SK-N-SH treated with all-trans-retinoic acid at 6 μM for 48 hours (cell line): ENCODE measurements around the gene SOAT2.

ENCODE experiments used
- ATAC-seq: fragments of 200-7000 bp; cut with Tn5 transposase; 3 replicates; pipeline ENCODE4 v1.9.1; 2020; ENCODE audit warnings: mild to moderate bottlenecking, moderate library complexity
- ARNTL ChIP-seq: fragments of 450-650 bp; formaldehyde crosslinking; IDR thresholded peaks from 2 replicates; pipeline ENCODE4 v1.5.0; 2020; ENCODE audit warnings: low read depth, mild to moderate bottlenecking, moderate library complexity, borderline replicate concordance
- BACH2 ChIP-seq: fragments of 250-450 bp; sonication (Bioruptor Pico); IDR thresholded peaks from 2 replicates; pipeline ENCODE4 v1.9.0; 2021; ENCODE audit warnings: mild to moderate bottlenecking, borderline replicate concordance
- CREB5 ChIP-seq: fragments of 250-450 bp; sonication (Bioruptor Pico); IDR thresholded peaks from 2 replicates; pipeline ENCODE4 v1.5.1; 2020; ENCODE audit warnings: low read depth, mild to moderate bottlenecking, moderate library complexity
- CSDC2 ChIP-seq: fragments of 250-450 bp; sonication (Bioruptor Pico); IDR thresholded peaks from 2 replicates; pipeline ENCODE4 v1.5.0; 2020; ENCODE audit warnings: mild to moderate bottlenecking, moderate library complexity
- CSRNP3 ChIP-seq: fragments of 250-450 bp; sonication (Bioruptor Pico); IDR thresholded peaks from 2 replicates; pipeline ENCODE4 v1.5.1; 2021; ENCODE audit warnings: mild to moderate bottlenecking, moderate library complexity
- ESRRG ChIP-seq: fragments of 250-450 bp; sonication (Bioruptor Pico); IDR thresholded peaks from 2 replicates; pipeline ENCODE4 v1.6.1; 2021; ENCODE audit warnings: mild to moderate bottlenecking
- GLIS3 ChIP-seq: fragments of 250-450 bp; sonication (Bioruptor Pico); IDR thresholded peaks from 2 replicates; pipeline ENCODE4 v1.5.0; 2020; ENCODE audit warnings: mild to moderate bottlenecking, moderate library complexity
- ISL1 ChIP-seq: fragments of 250-450 bp; sonication (Bioruptor Pico); IDR thresholded peaks from 2 replicates; pipeline ENCODE4 v2.1.2; 2022; ENCODE audit warnings: mild to moderate bottlenecking, moderate library complexity
- OSR1 ChIP-seq: fragments of 250-450 bp; sonication (Bioruptor Pico); IDR thresholded peaks from 2 replicates; pipeline ENCODE4 v1.8.0; 2022; ENCODE audit warnings: moderate library complexity, mild to moderate bottlenecking, inconsistent platforms
- PATZ1 ChIP-seq: fragments of 250-450 bp; sonication (Bioruptor Pico); IDR thresholded peaks from 2 replicates; pipeline ENCODE4 v1.8.0; 2020; ENCODE audit warnings: mild to moderate bottlenecking, moderate library complexity, borderline replicate concordance
- POU6F1 ChIP-seq: fragments of 250-450 bp; sonication (Bioruptor Pico); IDR thresholded peaks from 2 replicates; pipeline ENCODE4 v1.8.0; 2021; ENCODE audit warnings: low read depth, mild to moderate bottlenecking, moderate library complexity, borderline replicate concordance
- RARB ChIP-seq: fragments of 250-450 bp; sonication (Bioruptor Pico); IDR thresholded peaks from 2 replicates; pipeline ENCODE4 v1.8.0; 2021; ENCODE audit warnings: mild to moderate bottlenecking, moderate library complexity
- TCF4 ChIP-seq: fragments of 250-450 bp; sonication (Bioruptor Pico); IDR thresholded peaks from 2 replicates; pipeline ENCODE4 v1.8.0; 2021; ENCODE audit warnings: mild to moderate bottlenecking, moderate library complexity, borderline replicate concordance
- TOX ChIP-seq: fragments of 250-450 bp; sonication (Bioruptor Pico); IDR thresholded peaks from 2 replicates; pipeline ENCODE4 v1.8.0; 2021; ENCODE audit warnings: mild to moderate bottlenecking, moderate library complexity, borderline replicate concordance
- TSHZ2 ChIP-seq: fragments of 250-450 bp; sonication (Bioruptor Pico); IDR thresholded peaks from 2 replicates; pipeline ENCODE4 v1.5.0; 2020; ENCODE audit warnings: mild to moderate bottlenecking, moderate library complexity
- ZC3H10 ChIP-seq: fragments of 250-450 bp; sonication (Bioruptor Pico); IDR thresholded peaks from 2 replicates; pipeline ENCODE4 v1.5.1; 2021; ENCODE audit warnings: mild to moderate bottlenecking, moderate library complexity
- ZFP3 ChIP-seq: fragments of 250-450 bp; sonication (Bioruptor Pico); IDR thresholded peaks from 2 replicates; pipeline ENCODE4 v1.5.0; 2020; ENCODE audit warnings: mild to moderate bottlenecking, moderate library complexity
- ZFP30 ChIP-seq: fragments of 450-650 bp; formaldehyde crosslinking; IDR thresholded peaks from 2 replicates; pipeline ENCODE4 v1.5.0; 2022; ENCODE audit warnings: mild to moderate bottlenecking, moderate library complexity
- ZNF70 ChIP-seq: fragments of 450-650 bp; formaldehyde crosslinking; IDR thresholded peaks from 2 replicates; pipeline ENCODE4 v1.5.0; 2020; ENCODE audit warnings: mild to moderate bottlenecking, moderate library complexity
- ZNF8 ChIP-seq: fragments of 450-650 bp; formaldehyde crosslinking; IDR thresholded peaks from 2 replicates; pipeline ENCODE4 v1.5.0; 2020; ENCODE audit warnings: mild to moderate bottlenecking, moderate library complexity

SOAT2 gene

GRCh38 chr12:53122961-53123468 is 19.7 kb downstream of the SOAT2 start:
- ATAC-seq: no peak
- TF ChIP-seq OSR1 (CRISPR knock-in tag) (no peak), ZNF70 (CRISPR knock-in tag) (no peak), ESRRG (CRISPR knock-in tag) (no peak), ZFP3 (CRISPR knock-in tag) (no peak), ISL1 (CRISPR knock-in tag) (no peak), TSHZ2 (CRISPR knock-in tag) (no peak), ARNTL (CRISPR knock-in tag) (no peak), ZC3H10 (CRISPR knock-in tag) (no peak), PATZ1 (CRISPR knock-in tag) (no peak), CSDC2 (CRISPR knock-in tag) (no peak), CREB5 (CRISPR knock-in tag) (no peak), RARB (CRISPR knock-in tag) (no peak), ZFP30 (CRISPR knock-in tag) (no peak), TCF4 (CRISPR knock-in tag) (no peak), BACH2 (CRISPR knock-in tag) (no peak), GLIS3 (CRISPR knock-in tag) (no peak)

- TF ChIP-seq ZFP30 (CRISPR knock-in tag): no peak
- no peak for TF ChIP-seq GLIS3 (CRISPR knock-in tag)
- TF ChIP-seq ZNF8 (CRISPR knock-in tag): no peak
- TF ChIP-seq ESRRG (CRISPR knock-in tag): no peak
- no peak for TF ChIP-seq ZC3H10 (CRISPR knock-in tag)
- no peak for TF ChIP-seq ARNTL (CRISPR knock-in tag)
- no peak for TF ChIP-seq RARB (CRISPR knock-in tag)
- TF ChIP-seq ZNF70 (CRISPR knock-in tag): no peak
- 0 out of 3 replicates have a peak, but pooled peaks have one; percentile 33 for ATAC-seq
These were observed 20.5 kb downstream of the SOAT2 start for GRCh38 chr12:53123578-53124351.

GRCh38 chr12:53124352-53124723 is 21.1 kb downstream of the SOAT2 start:
- TF ChIP-seq CSDC2 (CRISPR knock-in tag) (no peak), GLIS3 (CRISPR knock-in tag) (no peak)

GRCh38 chr12:53127169-53127568 is 23.9 kb downstream of the SOAT2 start:
- no peak for ATAC-seq
- TF ChIP-seq TSHZ2 (CRISPR knock-in tag): no peak
- no peak for TF ChIP-seq ZFP30 (CRISPR knock-in tag)
- no peak for TF ChIP-seq ZC3H10 (CRISPR knock-in tag)
- no peak for TF ChIP-seq RARB (CRISPR knock-in tag)
- TF ChIP-seq CSDC2 (CRISPR knock-in tag): no peak
- TF ChIP-seq POU6F1: no peak
- TF ChIP-seq ZFP3 (CRISPR knock-in tag): no peak
- no peak for TF ChIP-seq CREB5 (CRISPR knock-in tag)
- TF ChIP-seq CSRNP3 (CRISPR knock-in tag): no peak
- no peak for TF ChIP-seq TOX (CRISPR knock-in tag)
- no peak for TF ChIP-seq BACH2 (CRISPR knock-in tag)
- TF ChIP-seq ISL1 (CRISPR knock-in tag): no peak
- no peak for TF ChIP-seq ESRRG (CRISPR knock-in tag)

More at GRCh38 chr12:53124352-53124723, 21.1 kb downstream of the SOAT2 start:
- no peak for ATAC-seq
